LNCAP (cell line): ENCODE measurements around the gene MPZL2.

Experiments
- TF ChIP-seq, protein P1 (sequence below): fragments of 450-650 bp; IDR thresholded peaks from 2 replicates; pipeline ENCODE4 v1.5.1; 2017; ENCODE audit warnings: mild to moderate bottlenecking

The MPZL2 gene

DNA sequence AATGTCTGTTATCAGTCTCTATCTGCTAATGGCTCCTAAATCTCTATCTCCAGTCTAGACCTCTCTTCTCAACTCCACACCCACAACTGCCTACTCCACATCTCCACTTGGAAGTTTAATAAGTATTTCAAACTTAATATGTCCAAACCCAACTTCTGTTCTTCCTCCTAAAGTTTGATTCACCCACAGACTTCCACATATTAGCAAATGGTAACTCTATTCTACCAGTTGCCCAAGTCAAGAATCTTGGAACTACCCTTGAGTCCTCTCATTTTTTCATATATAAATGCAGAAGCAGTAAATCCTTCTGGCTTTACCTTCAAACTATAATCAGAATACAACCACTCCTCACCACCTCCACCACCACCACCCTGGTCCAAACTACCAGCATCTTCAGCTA lies 32.6 kb downstream of the MPZL2 start:
- TF ChIP-seq, protein P1, sequence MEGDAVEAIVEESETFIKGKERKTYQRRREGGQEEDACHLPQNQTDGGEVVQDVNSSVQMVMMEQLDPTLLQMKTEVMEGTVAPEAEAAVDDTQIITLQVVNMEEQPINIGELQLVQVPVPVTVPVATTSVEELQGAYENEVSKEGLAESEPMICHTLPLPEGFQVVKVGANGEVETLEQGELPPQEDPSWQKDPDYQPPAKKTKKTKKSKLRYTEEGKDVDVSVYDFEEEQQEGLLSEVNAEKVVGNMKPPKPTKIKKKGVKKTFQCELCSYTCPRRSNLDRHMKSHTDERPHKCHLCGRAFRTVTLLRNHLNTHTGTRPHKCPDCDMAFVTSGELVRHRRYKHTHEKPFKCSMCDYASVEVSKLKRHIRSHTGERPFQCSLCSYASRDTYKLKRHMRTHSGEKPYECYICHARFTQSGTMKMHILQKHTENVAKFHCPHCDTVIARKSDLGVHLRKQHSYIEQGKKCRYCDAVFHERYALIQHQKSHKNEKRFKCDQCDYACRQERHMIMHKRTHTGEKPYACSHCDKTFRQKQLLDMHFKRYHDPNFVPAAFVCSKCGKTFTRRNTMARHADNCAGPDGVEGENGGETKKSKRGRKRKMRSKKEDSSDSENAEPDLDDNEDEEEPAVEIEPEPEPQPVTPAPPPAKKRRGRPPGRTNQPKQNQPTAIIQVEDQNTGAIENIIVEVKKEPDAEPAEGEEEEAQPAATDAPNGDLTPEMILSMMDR, result no peak

DNA sequence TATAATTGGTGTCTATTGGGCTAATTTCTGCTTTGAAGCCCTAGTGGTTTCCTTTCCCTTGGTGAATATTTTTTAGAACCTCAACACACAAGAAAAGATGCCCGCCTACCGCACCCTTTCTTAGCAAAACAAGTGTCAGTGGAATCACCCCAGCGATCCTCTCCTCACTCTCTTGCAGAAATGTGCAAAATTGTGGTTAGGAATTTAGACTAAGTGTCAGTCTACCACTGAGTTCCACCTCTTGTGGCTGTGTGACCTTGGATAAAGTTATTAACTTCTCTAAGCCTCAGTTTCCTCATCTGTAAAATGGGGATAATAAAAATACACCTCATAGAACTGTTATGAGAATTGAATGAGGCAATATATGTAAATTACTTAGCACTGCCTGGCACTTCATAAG lies 34.0 kb downstream of the MPZL2 start:
- TF ChIP-seq, protein P1, result no peak

DNA sequence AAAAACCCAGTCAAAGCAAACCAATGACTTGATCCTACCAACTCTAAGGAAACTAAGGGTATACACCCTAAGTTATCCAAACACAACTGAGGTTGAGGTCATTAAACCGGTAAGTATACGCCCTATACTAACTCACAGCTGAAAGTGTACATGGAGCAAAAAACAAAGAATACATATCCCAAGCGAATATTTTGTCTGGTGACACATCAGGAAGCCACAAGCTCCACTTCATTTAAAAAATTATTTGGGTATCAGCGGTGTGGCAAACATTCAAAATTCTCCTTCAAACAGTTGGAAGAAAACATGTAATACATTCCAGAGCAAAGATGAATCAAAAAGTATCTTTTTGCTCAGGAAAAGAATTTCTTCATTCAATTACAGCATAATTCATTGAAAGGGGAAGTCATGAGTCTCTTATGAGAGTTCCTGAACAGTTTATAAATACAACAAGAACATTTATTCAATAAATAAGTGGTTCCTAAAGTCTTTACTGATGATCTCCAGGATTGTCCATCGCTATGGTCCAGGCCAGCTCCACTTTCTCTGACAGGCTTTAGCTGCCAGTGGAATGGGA lies 34.7 kb downstream of the MPZL2 start:
- TF ChIP-seq, protein P1, result no peak

DNA sequence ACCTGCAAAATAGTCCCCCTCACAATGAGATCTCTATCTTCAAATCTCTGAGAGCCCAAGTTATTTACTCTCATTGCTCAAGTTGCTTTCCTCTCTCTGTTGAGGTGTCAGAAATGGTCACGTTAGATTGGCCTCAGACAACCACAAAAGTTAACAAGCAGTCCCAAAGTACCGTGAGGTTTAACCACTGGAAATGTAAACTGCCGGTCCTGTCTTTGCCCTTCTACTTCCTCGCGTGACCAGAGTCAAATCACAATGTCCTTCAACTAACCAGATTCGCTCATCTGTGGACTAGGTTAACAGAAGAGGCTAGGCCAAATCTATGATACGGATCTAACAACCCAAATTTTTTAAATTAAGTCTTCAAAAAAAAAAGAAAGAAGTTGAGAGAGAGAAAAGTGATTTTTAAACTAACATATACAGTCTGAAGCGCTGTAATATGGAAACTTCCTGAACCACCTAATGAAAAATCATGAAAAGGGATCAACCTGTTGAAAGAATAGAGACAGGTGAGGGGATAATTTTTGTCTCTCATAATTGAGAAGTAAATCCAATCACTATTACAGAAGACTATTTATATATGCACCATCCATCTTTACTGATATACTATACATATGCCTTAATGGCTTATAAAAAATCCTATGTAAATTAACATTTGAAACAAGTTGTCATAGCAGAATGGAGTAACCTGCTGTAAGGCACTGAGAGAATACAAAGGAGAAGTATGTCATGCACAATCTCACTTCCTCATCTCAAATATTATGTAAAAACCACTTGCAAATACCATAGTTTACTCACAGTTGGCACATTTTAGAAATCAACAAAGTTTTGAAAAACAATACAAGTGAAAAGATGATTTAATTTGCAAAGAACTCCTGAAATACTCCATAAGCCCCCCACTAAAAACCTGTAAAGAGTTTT lies 36.0 kb downstream of the MPZL2 start:
- TF ChIP-seq, protein P1, result no peak

DNA sequence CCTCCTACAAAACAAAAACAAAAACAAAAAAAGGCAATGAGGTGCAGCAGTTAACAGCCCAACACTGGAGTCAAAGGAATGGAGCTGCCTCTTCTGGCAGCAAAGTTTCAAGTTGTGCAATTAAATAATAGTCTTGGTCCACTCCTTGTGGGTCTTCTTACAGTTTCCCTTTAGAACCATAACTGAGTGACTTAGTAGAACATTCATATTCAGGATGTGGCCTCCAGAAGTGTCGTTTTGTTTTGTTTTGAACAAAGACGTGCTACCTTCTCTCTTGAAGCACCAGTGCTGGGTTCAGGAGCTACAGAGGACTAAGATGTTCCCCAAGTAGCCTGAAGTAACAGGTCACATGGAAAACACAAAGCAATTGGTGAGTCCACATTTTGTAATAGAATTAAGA lies 37.3 kb downstream of the MPZL2 start:
- TF ChIP-seq, protein P1, result no peak

DNA sequence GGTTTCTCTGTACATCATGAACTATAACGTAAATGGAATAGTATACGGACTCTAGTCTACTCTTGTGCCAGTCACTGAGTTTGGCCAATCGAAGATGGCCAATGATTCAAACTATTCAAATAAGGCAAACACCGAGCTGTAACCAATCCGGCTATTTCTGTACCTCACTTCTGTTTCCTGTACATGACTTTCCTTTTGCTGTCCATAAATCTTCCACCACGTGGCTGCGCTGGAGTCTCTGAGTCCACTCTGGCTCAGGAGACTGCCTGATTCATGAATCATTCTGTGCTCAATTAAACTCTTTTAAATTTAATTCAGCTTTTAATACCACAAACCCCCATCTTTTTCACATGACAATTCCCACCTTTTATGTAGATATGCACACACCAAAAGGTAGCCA lies 37.8 kb downstream of the MPZL2 start:
- TF ChIP-seq, protein P1, result no peak

DNA sequence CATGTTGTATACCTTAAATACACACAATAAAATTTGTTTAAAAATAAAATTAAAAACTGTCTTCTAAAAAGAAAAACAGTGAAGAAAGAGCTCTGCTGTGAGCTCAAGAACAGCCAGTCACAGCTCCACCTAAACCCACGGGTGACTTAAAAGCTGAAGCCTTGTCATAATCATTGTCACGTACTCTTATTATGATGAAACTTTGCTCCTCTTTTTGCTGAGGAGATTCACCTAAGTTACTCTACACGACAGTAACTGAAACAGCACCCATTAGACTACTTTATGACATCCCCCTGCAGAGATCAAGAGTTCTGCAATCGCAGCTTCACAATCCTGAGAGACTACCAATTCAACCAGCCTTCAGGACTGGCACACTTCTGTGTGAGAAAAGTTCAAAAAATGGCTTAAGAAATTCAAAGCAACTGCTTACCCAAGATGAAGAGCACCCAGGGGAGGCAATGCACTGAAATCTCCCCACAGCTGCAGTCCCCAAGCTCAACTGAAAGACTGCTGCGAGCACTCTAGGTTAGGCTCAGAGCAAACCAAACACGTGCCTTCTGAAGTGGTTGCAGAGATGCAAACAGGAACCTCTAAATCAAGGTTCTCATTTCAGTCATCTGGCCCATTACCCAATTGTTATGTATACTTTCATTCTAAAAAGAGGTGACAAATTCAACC lies 39.4 kb downstream of the MPZL2 start, which contains the start of gene JAML:
Gene JAML (minus strand): TSS at position 501 of the 678 bp plus-strand sequence. CDS start 10,145 bp downstream, outside the sequence.
- TF ChIP-seq, protein P1, result no peak
